AG08395 (cell line): Measurements from ENCODE around the gene LRRC28.

Experiments used
- DNase-seq: peaks from one replicate; pipeline ENCODE4 v3.0.0; 2012; ENCODE audit warnings: mixed read lengths, low spot score

Gene LRRC28

GRCh38 chr15:99305761-99306505 is 54.7 kb downstream of the LRRC28 start:
- DNase-seq: peak; percentile 6

- DNase-seq: no peak
These were observed 55.5 kb downstream of the LRRC28 start for GRCh38 chr15:99306694-99307338.

- DNase-seq: no peak
These were observed 56.5 kb downstream of the LRRC28 start for GRCh38 chr15:99307735-99308134.

GRCh38 chr15:99310745-99311144 is 59.5 kb downstream of the LRRC28 start:
- no peak for DNase-seq

GRCh38 chr15:99312228-99312627 is 60.9 kb downstream of the LRRC28 start:
- no peak for DNase-seq

GRCh38 chr15:99312794-99313193 is 61.5 kb downstream of the LRRC28 start:
- DNase-seq: no peak

GRCh38 chr15:99315636-99316035 is 64.4 kb downstream of the LRRC28 start:
- no peak for DNase-seq

GRCh38 chr15:99320374-99321215 is 69.3 kb downstream of the LRRC28 start:
- DNase-seq: no peak

- DNase-seq: no peak
These were observed 70.2 kb downstream of the LRRC28 start for GRCh38 chr15:99321468-99321867.

- DNase-seq: no peak
These were observed 71.5 kb downstream of the LRRC28 start for GRCh38 chr15:99322643-99323405.

GRCh38 chr15:99324082-99324620 is 72.9 kb downstream of the LRRC28 start:
- peak; percentile 69 for DNase-seq

GRCh38 chr15:99324700-99325099 is 73.4 kb downstream of the LRRC28 start:
- DNase-seq: no peak

GRCh38 chr15:99326235-99326634 is 75.0 kb downstream of the LRRC28 start:
- DNase-seq: no peak

- DNase-seq: no peak
These were observed 77.1 kb downstream of the LRRC28 start for GRCh38 chr15:99328106-99329072.

- DNase-seq: peak; percentile 5
These were observed 80.1 kb downstream of the LRRC28 start for GRCh38 chr15:99331381-99331780.

GRCh38 chr15:99333413-99333812 is 82.1 kb downstream of the LRRC28 start:
- no peak for DNase-seq

GRCh38 chr15:99333981-99334380 is 82.7 kb downstream of the LRRC28 start:
- no peak for DNase-seq

- no peak for DNase-seq
These were observed 84.2 kb downstream of the LRRC28 start for GRCh38 chr15:99335508-99335907.

GRCh38 chr15:99336794-99337193 is 85.5 kb downstream of the LRRC28 start:
- DNase-seq: no peak

- DNase-seq: no peak
These were observed 89.1 kb downstream of the LRRC28 start for GRCh38 chr15:99340347-99340746.

- DNase-seq: peak; percentile 4
These were observed 90.5 kb downstream of the LRRC28 start for GRCh38 chr15:99341786-99342185.
